K562 (cell line): ENCODE data around the gene HTT-AS. TPM values are rescaled to one million over a fixed set of nuclear protein-coding genes. Genes with fewer than 3 reads are reported as not detected.

Experiments used
- ATAC-seq: fragments of 200-7000 bp; cut with Tn5 transposase; 3 replicates; pipeline ENCODE4 v1.9.1; 2020; ENCODE audit warnings: moderate library complexity
- BruUV-seq: library from RNA; stranded (reverse); fragments of 400-500 nt; replicated peaks from 2 replicates; lab custom pipeline; 2021; lab: Mats Ljungman, UMichigan
- CTCF ChIA-PET: fragments of 300-600 bp; formaldehyde crosslinking; extraction: SDS; loops from one replicate; lab custom pipeline; 2021; ENCODE audit warnings: low intra/inter-chr PET ratio; lab: Yijun Ruan, JAX
- POLR2A ChIA-PET: fragments of 300-600, 350-650 bp; sonication (Branson Sonifier 250); formaldehyde crosslinking; extraction: SDS; loops from one replicate; lab custom pipeline; 2021; ENCODE audit warnings: antibody characterized with exemption, inconsistent platforms; lab: Yijun Ruan, JAX
- DNase-seq, 4 experiments: peaks; one replicate each; pipeline versions ENCODE4 v3.0.0 to v3.0.0-alpha.2; 2011 to 2018; ENCODE audit warnings: low spot score in 3 of 4, mixed read lengths in 3 of 4; ENCODE audit errors: extremely low read depth in 1 of 4
- FAIRE-seq: peaks from 2 replicates; lab custom pipeline; 2011; peaks lifted over from hg19 to GRCh38; lab: Jason Lieb, UNC
- H2AFZ ChIP-seq: 2 replicates; pipeline ENCODE4 v1.6.0; 2011; ENCODE audit warnings: low read depth, low read length, control low read depth, inconsistent platforms
- H3K27ac ChIP-seq: fragments of 200-600 bp; 3 replicates; pipeline ENCODE4 v1.8.0; 2011; ENCODE audit warnings: low read depth, mild to moderate bottlenecking, control low read depth, inconsistent platforms, low read length, moderate library complexity, mixed read lengths; ENCODE audit errors: extremely low read depth
- H3K27me3 ChIP-seq, 2 experiments: fragments of 300-600 bp in 1 of 2; 2 replicates in 1 of 2; 3 replicates in 1 of 2; pipeline versions ENCODE4 v1.6.0 to v1.8.0; 2011; ENCODE audit warnings: inconsistent platforms in 2 of 2, low read length in 2 of 2, mild to moderate bottlenecking in 1 of 2, mixed read lengths in 1 of 2, moderate library complexity in 1 of 2; ENCODE audit not compliant: control insufficient read depth in 2 of 2, insufficient read depth in 2 of 2
- H3K36me3 ChIP-seq: fragments of 300-600 bp; 3 replicates; pipeline ENCODE4 v1.8.0; 2011; ENCODE audit warnings: mild to moderate bottlenecking, low read length, inconsistent platforms; ENCODE audit not compliant: control insufficient read depth, insufficient read depth
- H3K4me1 ChIP-seq, 2 experiments: fragments of 200-600 bp in 1 of 2; replicated peaks in 1 of 2; 2 replicates in 1 of 2; 3 replicates in 1 of 2; pipeline versions ENCODE4 v1.5.1 to v1.8.0; 2011; ENCODE audit warnings: inconsistent platforms in 2 of 2, low read length in 2 of 2, mild to moderate bottlenecking in 1 of 2, mixed read lengths in 1 of 2, moderate library complexity in 1 of 2; ENCODE audit not compliant: control insufficient read depth in 2 of 2, insufficient read depth in 2 of 2
- H3K4me2 ChIP-seq: 2 replicates; pipeline ENCODE4 v1.6.1; 2011; ENCODE audit warnings: low read length, control low read depth, inconsistent platforms, mixed read lengths; ENCODE audit not compliant: insufficient read depth
- H3K4me3 ChIP-seq: fragments of 200-600 bp; sonication (generic), shearing (Covaris generic); 2 replicates; pipeline ENCODE4 v1.5.1; 2016; ENCODE audit warnings: control low read depth, inconsistent platforms
- H3K79me2 ChIP-seq: fragments of 200-600 bp; 3 replicates; pipeline ENCODE4 v1.8.0; 2011; ENCODE audit warnings: low read length, inconsistent platforms; ENCODE audit not compliant: control insufficient read depth, insufficient read depth
- H3K9ac ChIP-seq, 2 experiments: 2 replicates each; pipeline versions ENCODE4 v1.6.0 to v1.6.1; 2011; ENCODE audit warnings: low read depth in 2 of 2, low read length in 2 of 2, control low read depth in 1 of 2, inconsistent platforms in 1 of 2, mild to moderate bottlenecking in 1 of 2, mixed read lengths in 1 of 2; ENCODE audit not compliant: insufficient read depth in 1 of 2
- H3K9me1 ChIP-seq: one replicate; pipeline ENCODE4 v1.6.0; 2011; ENCODE audit warnings: inconsistent platforms, mild to moderate bottlenecking, low read length, moderate library complexity; ENCODE audit not compliant: control insufficient read depth, insufficient read depth
- H3K9me3 ChIP-seq: replicated peaks from 2 replicates; pipeline ENCODE4 v1.5.1; 2011; ENCODE audit warnings: low read depth, low read length, inconsistent platforms; ENCODE audit not compliant: control insufficient read depth, insufficient read depth
- H4K20me1 ChIP-seq: replicated peaks from 2 replicates; pipeline ENCODE4 v1.6.1; 2011; ENCODE audit warnings: low read length, inconsistent platforms, mixed read lengths; ENCODE audit not compliant: control insufficient read depth, insufficient read depth
- CBFB ChIP-seq: sonication (generic); formaldehyde crosslinking; IDR thresholded peaks from 2 replicates; pipeline ENCODE4 v1.4.0; 2020; ENCODE audit warnings: mild to moderate bottlenecking, missing genetic modification reagents
- CEBPB ChIP-seq: fragments of 450-650 bp; IDR thresholded peaks from 2 replicates; pipeline ENCODE4 v1.6.1; 2016; ENCODE audit warnings: missing genetic modification characterization, missing compliant biosample characterization
- CTBP1 ChIP-seq: fragments of 450-650 bp; IDR thresholded peaks from 2 replicates; pipeline ENCODE4 v1.6.1; 2016; ENCODE audit warnings: borderline replicate concordance
- EHMT2 ChIP-seq: fragments of 450-650 bp; IDR thresholded peaks from 2 replicates; pipeline ENCODE4 v1.6.1; 2018; ENCODE audit warnings: antibody characterized with exemption
- ESRRA ChIP-seq: fragments of 450-650 bp; IDR thresholded peaks from 2 replicates; pipeline ENCODE4 v1.6.1; 2014; ENCODE audit warnings: low read depth, mild to moderate bottlenecking, moderate library complexity, borderline replicate concordance
- HDAC6 ChIP-seq: IDR thresholded peaks from 2 replicates; pipeline ENCODE4 v1.6.1; 2012; ENCODE audit warnings: low read depth, mild to moderate bottlenecking, control low read depth, inconsistent platforms, low read length, moderate library complexity
- KDM1A ChIP-seq, 2 experiments: fragments of 450-650 bp; IDR thresholded peaks; 2 replicates each; pipeline ENCODE4 v1.6.1; 2016; ENCODE audit warnings: mild to moderate bottlenecking in 2 of 2
- MCM7 ChIP-seq, 2 experiments: fragments of 450-650 bp; IDR thresholded peaks; 2 replicates each; pipeline ENCODE4 v1.6.1; 2016 to 2018
- NFIC ChIP-seq: fragments of 450-650 bp; IDR thresholded peaks from 2 replicates; pipeline ENCODE4 v1.6.1; 2017; ENCODE audit warnings: mild to moderate bottlenecking, inconsistent platforms
- NR1H2 ChIP-seq: sonication (generic); formaldehyde crosslinking; IDR thresholded peaks from 2 replicates; pipeline ENCODE4 v1.4.0; 2020; ENCODE audit warnings: mild to moderate bottlenecking, missing genetic modification reagents
- RBM39 ChIP-seq: fragments of 200-400 bp; formaldehyde crosslinking; optimal IDR thresholded peaks from 2 replicates; pipeline ENCODE3; 2018; ENCODE audit warnings: low read depth, low read length
- RHOXF2B ChIP-seq: fragments of 250-450 bp; sonication (Bioruptor Pico); conservative IDR thresholded peaks from 2 replicates; pipeline ENCODE4 v1.5.1; 2021
- TAL1 ChIP-seq: fragments of 450-650 bp; IDR thresholded peaks from 2 replicates; pipeline ENCODE4 v1.6.1; 2016; ENCODE audit warnings: mild to moderate bottlenecking
- ZNF175 ChIP-seq: fragments of 200-800 bp; sonication (Bioruptor generic); IDR thresholded peaks from 2 replicates; pipeline ENCODE4 v1.6.1; 2016; ENCODE audit warnings: low read depth, mild to moderate bottlenecking, missing genetic modification characterization, missing compliant biosample characterization
- ZNF277 ChIP-seq: fragments of 250-450 bp; sonication (Bioruptor Pico); IDR thresholded peaks from 2 replicates; pipeline ENCODE4 v1.8.0; 2022; ENCODE audit warnings: inconsistent platforms, mild to moderate bottlenecking, moderate library complexity, borderline replicate concordance
- ZNF764 ChIP-seq: fragments of 250-450 bp; sonication (Bioruptor Pico); IDR thresholded peaks from 2 replicates; pipeline ENCODE4 v1.4.0; 2020; ENCODE audit warnings: low read depth, mild to moderate bottlenecking, moderate library complexity
- whole genome bisulfite sequencing: fragments of 100-300 bp; shearing (Covaris generic); methylation state at CpG from one replicate; pipeline ENCODE4 v1.1.6; 2016; ENCODE audit warnings: low coverage, mixed read lengths; ENCODE audit not compliant: insufficient coverage; ENCODE audit errors: missing lambda C conversion rate; 5-methylcytosine and 5-hydroxymethylcytosine counted together
- in situ Hi-C: fragments of 300-500 bp; cut with MboI; formaldehyde crosslinking; loops from 4 replicates; pipeline ENCODE4 v1.15.0; 2018; ENCODE audit warnings: inconsistent platforms, mixed read lengths
- intact Hi-C: fragments of 100-400 bp; cut with micrococcal nuclease; formaldehyde crosslinking; loops from 2 replicates; pipeline ENCODE4 v1.14.2; 2022
- polyA plus RNA-seq, 8 experiments: library from polyadenylated mRNA; depleted of rRNA in 4 of 8; stranded (reverse) in 5 of 8; unstranded in 3 of 8; fragments of >200 nt; fragmentation: Nextera tagmentation in 2 of 8; fragmentation: Illumina TruSeq in 1 of 8; extraction: Ambion mirVana in 2 of 8; extraction: Trizol in 1 of 8; gene quantifications; 2 replicates each; pipeline versions ENCODE4 v1.2.1 to v1.2.3, GENCODE V29; 2011 to 2014; ENCODE audit warnings: inconsistent platforms in 1 of 8, missing spikeins in 1 of 8
- total RNA-seq, 7 experiments: library from RNA; depleted of rRNA in 6 of 7; stranded (reverse); fragments of >200 nt in 6 of 7; fragmentation: Illumina TruSeq in 2 of 7; extraction: Trizol in 2 of 7; gene quantifications; 2 replicates each; pipeline versions ENCODE4 v1.2.1 to v1.2.3, GENCODE V29; 2011 to 2021; ENCODE audit warnings: low replicate concordance in 1 of 7
- TF ChIP-seq, protein P1 (sequence below): fragments of 200-800 bp; sonication (Bioruptor generic); IDR thresholded peaks from 2 replicates; pipeline ENCODE4 v1.6.1; 2017; ENCODE audit warnings: missing genetic modification characterization, missing compliant biosample characterization
- TF ChIP-seq, protein P2 (sequence below): sonication (generic); formaldehyde crosslinking; IDR thresholded peaks from 2 replicates; pipeline ENCODE4 v1.8.1; 2023; ENCODE audit warnings: mild to moderate bottlenecking, missing genetic modification reagents
- TF ChIP-seq, protein P3 (sequence below), 2 experiments: fragments of 450-650 bp; IDR thresholded peaks; 2 replicates each; pipeline ENCODE4 v1.6.1; 2016

HTT-AS gene
- total and polyA plus RNA-seq, 9 of the 15 experiments (the other 6 are each of a cell fraction or from before 2014, with no cell fraction given): not detected

- TF ChIP-seq, protein P1, sequence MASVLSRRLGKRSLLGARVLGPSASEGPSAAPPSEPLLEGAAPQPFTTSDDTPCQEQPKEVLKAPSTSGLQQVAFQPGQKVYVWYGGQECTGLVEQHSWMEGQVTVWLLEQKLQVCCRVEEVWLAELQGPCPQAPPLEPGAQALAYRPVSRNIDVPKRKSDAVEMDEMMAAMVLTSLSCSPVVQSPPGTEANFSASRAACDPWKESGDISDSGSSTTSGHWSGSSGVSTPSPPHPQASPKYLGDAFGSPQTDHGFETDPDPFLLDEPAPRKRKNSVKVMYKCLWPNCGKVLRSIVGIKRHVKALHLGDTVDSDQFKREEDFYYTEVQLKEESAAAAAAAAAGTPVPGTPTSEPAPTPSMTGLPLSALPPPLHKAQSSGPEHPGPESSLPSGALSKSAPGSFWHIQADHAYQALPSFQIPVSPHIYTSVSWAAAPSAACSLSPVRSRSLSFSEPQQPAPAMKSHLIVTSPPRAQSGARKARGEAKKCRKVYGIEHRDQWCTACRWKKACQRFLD (CRISPR knock-in tag): no peak
- TF ChIP-seq MCM7 (IDR thresholded peaks at IDR 0.05) (no peak), ZNF175 (no peak), HDAC6 (no peak), RBM39 (no peak), TAL1 (no peak), CEBPB (tag) (no peak), NFIC (no peak)
- TF ChIP-seq, all 486 proteins: peak for 0
Measured at GRCh38 chr4:3065551-3065950, 8.8 kb downstream of the HTT-AS start (continued).

DNA sequence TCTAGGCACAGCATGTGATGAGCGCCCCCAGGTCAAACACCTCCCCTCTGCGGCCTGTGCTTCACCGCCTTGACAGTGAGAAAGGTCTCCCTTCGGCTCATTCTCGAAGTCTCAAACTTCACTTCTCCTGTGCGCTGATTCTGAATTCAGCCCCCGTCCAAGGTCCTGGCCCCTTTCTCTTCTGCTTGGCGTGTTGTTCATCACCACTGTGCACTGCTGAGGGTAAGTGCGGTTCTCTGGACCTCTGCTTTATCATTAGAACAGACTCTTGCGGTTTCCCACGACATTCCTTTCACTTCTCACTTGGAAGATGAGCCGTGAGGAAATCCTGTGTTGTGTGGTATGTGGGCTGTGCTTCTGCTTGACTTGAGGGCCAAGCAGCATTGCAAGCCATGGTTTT is 11.9 kb downstream of the HTT-AS start:
- H3K27ac ChIP-seq: no peak overlapping the region
- ATAC-seq (peak; percentile 79), DNase-seq (peak in 2 of 4 experiments; percentile 34 to 49), FAIRE-seq (peak; percentile 70)
- H4K20me1 ChIP-seq: 0 out of 2 replicates have a peak, but pooled peaks cover 2% of the 10 kb centered on the region
- H3K9ac ChIP-seq: no peak overlapping the region
- H3K4me2 ChIP-seq: no peak overlapping the region
- ChIA-PET POLR2A (no interaction called here), CTCF (no interaction called here)
- intact Hi-C loops: no loop called here
- WGBS: 7% methylated on average over 12 of the region's 12 CpGs
- H3K27me3 ChIP-seq: peaks cover 32 to 62% of the 10 kb centered on the region in 2 experiments
- no peaks in the 10 kb centered on the region for H3K79me2 ChIP-seq
- H3K4me1 ChIP-seq: no peaks in the 10 kb centered on the region; a peak in 2 of 5 replicates
- H3K9me3 ChIP-seq: no peaks in the 10 kb centered on the region
- H3K9me1 ChIP-seq: no peaks in the 10 kb centered on the region
- BruUV-seq: no TSS peak
- no peaks in the 10 kb centered on the region for H3K36me3 ChIP-seq
- in situ Hi-C loops: no loop called here
- no peak overlapping the region for H2AFZ ChIP-seq
- H3K4me3 ChIP-seq: no peak overlapping the region
- TF ChIP-seq, protein P2, sequence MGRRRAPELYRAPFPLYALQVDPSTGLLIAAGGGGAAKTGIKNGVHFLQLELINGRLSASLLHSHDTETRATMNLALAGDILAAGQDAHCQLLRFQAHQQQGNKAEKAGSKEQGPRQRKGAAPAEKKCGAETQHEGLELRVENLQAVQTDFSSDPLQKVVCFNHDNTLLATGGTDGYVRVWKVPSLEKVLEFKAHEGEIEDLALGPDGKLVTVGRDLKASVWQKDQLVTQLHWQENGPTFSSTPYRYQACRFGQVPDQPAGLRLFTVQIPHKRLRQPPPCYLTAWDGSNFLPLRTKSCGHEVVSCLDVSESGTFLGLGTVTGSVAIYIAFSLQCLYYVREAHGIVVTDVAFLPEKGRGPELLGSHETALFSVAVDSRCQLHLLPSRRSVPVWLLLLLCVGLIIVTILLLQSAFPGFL (CRISPR knock-in tag): no peak
- TF ChIP-seq CBFB (CRISPR knock-in tag) (0 out of 2 replicates have a peak, but pooled peaks have one; percentile 31), EHMT2 (peak; percentile 84), ZNF764 (CRISPR knock-in tag) (no peak), ESRRA (peak; percentile 73; the same call in 1 of the 2 replicates), RHOXF2B (CRISPR knock-in tag) (no peak), ZNF277 (no peak), CTBP1 (peak; percentile 75; the same call in 1 of the 2 replicates), NR1H2 (no peak), KDM1A (IDR thresholded peaks at IDR 0.05) (peak; percentile 18 to 40; a peak in 1 of 4 replicates)
- TF ChIP-seq, protein P3, sequence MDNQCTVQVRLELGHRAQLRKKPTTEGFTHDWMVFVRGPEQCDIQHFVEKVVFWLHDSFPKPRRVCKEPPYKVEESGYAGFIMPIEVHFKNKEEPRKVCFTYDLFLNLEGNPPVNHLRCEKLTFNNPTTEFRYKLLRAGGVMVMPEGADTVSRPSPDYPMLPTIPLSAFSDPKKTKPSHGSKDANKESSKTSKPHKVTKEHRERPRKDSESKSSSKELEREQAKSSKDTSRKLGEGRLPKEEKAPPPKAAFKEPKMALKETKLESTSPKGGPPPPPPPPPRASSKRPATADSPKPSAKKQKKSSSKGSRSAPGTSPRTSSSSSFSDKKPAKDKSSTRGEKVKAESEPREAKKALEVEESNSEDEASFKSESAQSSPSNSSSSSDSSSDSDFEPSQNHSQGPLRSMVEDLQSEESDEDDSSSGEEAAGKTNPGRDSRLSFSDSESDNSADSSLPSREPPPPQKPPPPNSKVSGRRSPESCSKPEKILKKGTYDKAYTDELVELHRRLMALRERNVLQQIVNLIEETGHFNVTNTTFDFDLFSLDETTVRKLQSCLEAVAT (IDR thresholded peaks at IDR 0.05): peak in 1 of 2 experiments; percentile 52; a peak in 1 of 4 replicates
